ENCODE data around the gene CALML6.

The CALML6 gene

DNA sequence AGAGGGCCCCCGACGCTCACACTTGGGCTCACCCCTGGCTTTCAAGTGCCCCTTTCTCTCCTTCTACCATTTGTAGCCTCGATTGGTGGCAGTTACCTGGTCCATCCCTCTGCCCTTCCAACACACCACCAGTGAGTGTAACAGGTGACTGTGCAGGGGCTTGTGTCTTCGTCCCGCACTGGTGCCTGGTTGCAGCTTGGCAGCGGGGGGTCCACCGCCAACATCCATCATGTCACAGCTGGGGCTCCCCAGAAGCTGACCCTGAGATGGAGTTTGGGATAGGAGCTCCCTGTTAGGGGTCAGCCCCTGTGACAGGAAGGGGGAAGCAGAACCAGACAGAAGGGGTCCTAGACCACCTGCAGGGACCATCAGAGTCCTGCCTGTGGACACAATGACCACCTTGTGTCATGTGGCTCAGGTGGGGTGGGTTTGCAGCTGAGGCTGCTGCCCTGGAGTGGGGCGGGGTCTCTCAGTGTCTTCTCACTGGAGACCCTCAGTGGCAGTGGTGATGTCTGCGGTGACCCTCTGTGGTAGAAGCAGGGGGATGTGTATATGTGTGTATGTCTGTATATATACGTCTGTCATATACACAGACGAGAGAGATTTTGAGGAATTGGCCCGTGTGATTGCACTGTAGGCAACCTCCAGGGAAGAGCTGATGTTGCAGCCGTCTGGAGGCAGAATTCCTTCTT, 3.6 kb upstream of the CALML6 start:
- H3K23ac ChIP-seq (ENCODE audit: low read length), result no peak overlapping the region
- H3K4me2 ChIP-seq (ENCODE audit: low read length), result no peak overlapping the region
- no peak overlapping the region for H2AK5ac ChIP-seq (ENCODE audit: low read length)
- H2BK12ac ChIP-seq (ENCODE audit: low read length), result no peak overlapping the region
- H3K4me3 ChIP-seq (ENCODE audit: low read depth, low read length), result no peak overlapping the region
- no peak overlapping the region for H3K9ac ChIP-seq (ENCODE audit: low read length)
- H2BK120ac ChIP-seq (ENCODE audit: insufficient read depth, low read length, poor library complexity), result no peak overlapping the region
- no peak overlapping the region for H4K91ac ChIP-seq (ENCODE audit: low read depth, low read length)
- H4K8ac ChIP-seq (ENCODE audit: low read depth, low read length), result no peak overlapping the region
- H2AFZ ChIP-seq (ENCODE audit: insufficient read depth, low read length, poor library complexity), result no peak overlapping the region
- H3K4ac ChIP-seq (ENCODE audit: low read depth, low read length), result no peak overlapping the region
- no peak overlapping the region for H3K27ac ChIP-seq (ENCODE audit: low read depth, low read length)
- no peak overlapping the region for H4K12ac ChIP-seq (ENCODE audit: low read depth, low read length)
- no peak overlapping the region for H3K14ac ChIP-seq (ENCODE audit: low read length)
- no peaks in the 10 kb centered on the region for H3K27me3 ChIP-seq (ENCODE audit: insufficient read depth, low read length)
- no peak overlapping the region for H2BK5ac ChIP-seq (ENCODE audit: low read depth, low read length, poor library complexity)
- no peaks in the 10 kb centered on the region for H3K36me3 ChIP-seq (ENCODE audit: control insufficient read depth in 1 of 2, insufficient read depth in 2 of 2, low read length in 2 of 2)
- H3K79me1 ChIP-seq (ENCODE audit: low read length), result peaks cover 19% of the 10 kb centered on the region
- DNase-seq, result no peak
- no peaks in the 10 kb centered on the region for H3K9me3 ChIP-seq (ENCODE audit: insufficient read depth, low read depth, low read length)
- WGBS (ENCODE audit: extremely low coverage, insufficient coverage, insufficient read length), result no CpG with 5 or more reads among the region's 13 CpGs
- H3K79me2 ChIP-seq (ENCODE audit: control insufficient read depth, insufficient read depth, low read length, poor library complexity), result peaks cover 8% of the 10 kb centered on the region
- peaks cover 13 to 22% of the 10 kb centered on the region in 2 experiments for H3K4me1 ChIP-seq (ENCODE audit: control insufficient read depth in 1 of 2, insufficient read depth in 2 of 2, low read length in 2 of 2)
- H3K18ac ChIP-seq (ENCODE audit: low read length), result no peak overlapping the region

DNA sequence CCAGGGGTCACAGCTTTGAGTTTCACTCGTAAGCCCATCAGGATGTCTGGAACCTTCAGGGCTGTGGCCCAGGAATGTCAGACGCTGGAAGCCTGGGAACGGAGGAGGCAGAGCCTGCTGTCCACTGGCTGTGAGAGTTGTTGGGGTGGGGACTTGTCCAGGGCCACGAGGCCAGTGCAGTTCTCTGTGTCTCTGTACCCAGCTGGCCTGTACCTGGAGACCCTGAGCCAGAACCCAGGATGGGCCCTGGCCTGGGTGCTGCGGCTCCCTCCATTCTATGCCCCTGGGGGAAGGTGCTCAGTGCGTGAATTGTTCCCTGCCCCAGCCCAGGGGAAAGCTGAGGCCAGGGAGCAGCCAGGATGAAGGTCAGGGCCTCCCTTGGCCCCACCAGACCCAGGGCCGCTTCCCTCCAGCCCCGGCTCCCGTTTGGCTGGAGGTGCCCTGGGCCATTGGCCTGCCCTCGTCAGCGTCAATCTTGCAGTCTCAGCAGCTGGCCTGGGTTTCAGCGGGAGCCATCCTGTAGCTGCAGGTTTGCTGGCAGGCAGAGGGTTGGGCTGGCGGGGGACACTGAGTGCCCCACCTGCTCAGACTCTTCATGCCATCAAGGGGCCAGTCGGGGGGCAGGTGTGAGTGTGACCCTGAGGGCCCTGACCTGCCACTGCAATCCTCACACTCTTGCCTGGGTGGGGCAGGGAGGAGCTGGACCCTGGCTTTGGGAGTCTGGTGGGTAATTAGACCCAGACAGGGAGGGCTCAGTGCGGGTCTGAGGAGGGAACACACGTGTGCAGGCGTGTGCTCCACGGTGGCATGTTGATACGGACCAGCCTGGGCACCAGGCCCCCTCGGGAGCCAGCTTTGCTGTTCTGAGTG, 724 bp upstream of the CALML6 start:
- H3K4me2 ChIP-seq (ENCODE audit: low read length), result no peak overlapping the region
- H3K4ac ChIP-seq (ENCODE audit: low read depth, low read length), result no peak overlapping the region

GRCh38 chr1:1915911-1916840, 1.1 kb downstream of the CALML6 start:
- peaks cover 15 to 19% of the 10 kb centered on the region in 2 experiments for H3K4me1 ChIP-seq (ENCODE audit: control insufficient read depth in 1 of 2, insufficient read depth in 2 of 2, low read length in 2 of 2)
- no peaks in the 10 kb centered on the region for H3K27me3 ChIP-seq (ENCODE audit: insufficient read depth, low read length)
- DNase-seq, result no peak
- H2BK5ac ChIP-seq (ENCODE audit: low read depth, low read length, poor library complexity), result no peak overlapping the region
- H4K12ac ChIP-seq (ENCODE audit: low read depth, low read length), result no peak overlapping the region
- H2AFZ ChIP-seq (ENCODE audit: insufficient read depth, low read length, poor library complexity), result no peak overlapping the region
- no peak overlapping the region for H2AK5ac ChIP-seq (ENCODE audit: low read length)
- no peak overlapping the region for H3K14ac ChIP-seq (ENCODE audit: low read length)
- H3K18ac ChIP-seq (ENCODE audit: low read length), result no peak overlapping the region
- no peak overlapping the region for H3K4me3 ChIP-seq (ENCODE audit: low read depth, low read length)
- H3K4ac ChIP-seq (ENCODE audit: low read depth, low read length), result no peak overlapping the region
- no peak overlapping the region for H3K9ac ChIP-seq (ENCODE audit: low read length)
- WGBS (ENCODE audit: extremely low coverage, insufficient coverage, insufficient read length), result no CpG with 5 or more reads among the region's 23 CpGs
- H3K27ac ChIP-seq (ENCODE audit: low read depth, low read length), result no peak overlapping the region
- no peaks in the 10 kb centered on the region for H3K36me3 ChIP-seq (ENCODE audit: control insufficient read depth in 1 of 2, insufficient read depth in 2 of 2, low read length in 2 of 2)
- H3K79me1 ChIP-seq (ENCODE audit: low read length), result peaks cover 3% of the 10 kb centered on the region
- no peak overlapping the region for H3K4me2 ChIP-seq (ENCODE audit: low read length)
- H3K9me3 ChIP-seq (ENCODE audit: insufficient read depth, low read depth, low read length), result peaks cover 10% of the 10 kb centered on the region
- H2BK12ac ChIP-seq (ENCODE audit: low read length), result no peak overlapping the region
- H3K79me2 ChIP-seq (ENCODE audit: control insufficient read depth, insufficient read depth, low read length, poor library complexity), result no peaks in the 10 kb centered on the region
- no peak overlapping the region for H2BK120ac ChIP-seq (ENCODE audit: insufficient read depth, low read length, poor library complexity)
- H4K91ac ChIP-seq (ENCODE audit: low read depth, low read length), result no peak overlapping the region
- no peak overlapping the region for H4K8ac ChIP-seq (ENCODE audit: low read depth, low read length)
- H3K23ac ChIP-seq (ENCODE audit: low read length), result no peak overlapping the region

More for the DNA sequence above, 724 bp upstream of the CALML6 start:
- Histone ChIP-seq H3K14ac (ENCODE audit: low read length) (no peak overlapping the region), H2AK5ac (ENCODE audit: low read length) (no peak overlapping the region), H4K12ac (ENCODE audit: low read depth, low read length) (no peak overlapping the region), H3K9me3 (ENCODE audit: insufficient read depth, low read depth, low read length) (peaks cover 3% of the 10 kb centered on the region), H2BK12ac (ENCODE audit: low read length) (no peak overlapping the region), H2BK5ac (ENCODE audit: low read depth, low read length, poor library complexity) (no peak overlapping the region), H2AFZ (ENCODE audit: insufficient read depth, low read length, poor library complexity) (no peak overlapping the region), H3K23ac (ENCODE audit: low read length) (no peak overlapping the region), H3K79me2 (ENCODE audit: control insufficient read depth, insufficient read depth, low read length, poor library complexity) (peaks cover 2% of the 10 kb centered on the region), H3K4me3 (ENCODE audit: low read depth, low read length) (no peak overlapping the region), H3K27me3 (ENCODE audit: insufficient read depth, low read length) (no peaks in the 10 kb centered on the region), H3K79me1 (ENCODE audit: low read length) (peaks cover 3% of the 10 kb centered on the region), H4K8ac (ENCODE audit: low read depth, low read length) (no peak overlapping the region), H2BK120ac (ENCODE audit: insufficient read depth, low read length, poor library complexity) (no peak overlapping the region), H4K91ac (ENCODE audit: low read depth, low read length) (no peak overlapping the region), H3K9ac (ENCODE audit: low read length) (no peak overlapping the region), H3K4me1 (ENCODE audit: control insufficient read depth in 1 of 2, insufficient read depth in 2 of 2, low read length in 2 of 2) (peaks cover 13 to 17% of the 10 kb centered on the region in 2 experiments), H3K18ac (ENCODE audit: low read length) (no peak overlapping the region), H3K36me3 (ENCODE audit: control insufficient read depth in 1 of 2, insufficient read depth in 2 of 2, low read length in 2 of 2) (no peaks in the 10 kb centered on the region), H3K27ac (ENCODE audit: low read depth, low read length) (no peak overlapping the region)
- no CpG with 5 or more reads among the region's 20 CpGs for WGBS (ENCODE audit: extremely low coverage, insufficient coverage, insufficient read length)
- DNase-seq, result no peak

DNA sequence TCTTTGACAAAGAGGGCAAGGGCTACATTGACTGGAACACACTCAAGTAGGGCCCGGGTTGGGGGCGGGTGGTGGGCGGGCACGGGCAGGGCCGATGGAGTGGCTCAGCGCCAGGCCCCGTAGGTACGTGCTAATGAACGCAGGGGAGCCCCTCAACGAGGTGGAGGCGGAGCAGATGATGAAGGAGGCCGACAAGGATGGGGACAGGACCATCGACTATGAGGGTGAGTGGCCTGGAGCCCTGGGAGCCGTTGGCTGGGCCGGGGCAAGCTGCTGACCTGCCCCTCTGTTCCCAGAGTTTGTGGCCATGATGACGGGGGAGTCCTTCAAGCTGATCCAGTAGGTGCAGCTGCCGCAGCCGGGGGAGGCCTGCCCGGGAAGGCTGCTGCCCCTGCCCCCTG, 1.8 kb downstream of the CALML6 start:
- Histone ChIP-seq H3K4ac (ENCODE audit: low read depth, low read length) (no peak overlapping the region), H3K27me3 (ENCODE audit: insufficient read depth, low read length) (no peaks in the 10 kb centered on the region), H2AK5ac (ENCODE audit: low read length) (no peak overlapping the region), H3K23ac (ENCODE audit: low read length) (no peak overlapping the region), H2AFZ (ENCODE audit: insufficient read depth, low read length, poor library complexity) (no peak overlapping the region), H3K4me3 (ENCODE audit: low read depth, low read length) (no peak overlapping the region), H3K4me1 (ENCODE audit: control insufficient read depth in 1 of 2, insufficient read depth in 2 of 2, low read length in 2 of 2) (peaks cover 15 to 19% of the 10 kb centered on the region in 2 experiments), H4K91ac (ENCODE audit: low read depth, low read length) (no peak overlapping the region), H3K14ac (ENCODE audit: low read length) (no peak overlapping the region), H3K9ac (ENCODE audit: low read length) (no peak overlapping the region), H3K4me2 (ENCODE audit: low read length) (no peak overlapping the region), H3K27ac (ENCODE audit: low read depth, low read length) (no peak overlapping the region), H3K79me2 (ENCODE audit: control insufficient read depth, insufficient read depth, low read length, poor library complexity) (no peaks in the 10 kb centered on the region), H3K36me3 (ENCODE audit: control insufficient read depth in 1 of 2, insufficient read depth in 2 of 2, low read length in 2 of 2) (no peaks in the 10 kb centered on the region), H3K9me3 (ENCODE audit: insufficient read depth, low read depth, low read length) (peaks cover 10% of the 10 kb centered on the region), H3K79me1 (ENCODE audit: low read length) (peaks cover 3% of the 10 kb centered on the region), H2BK5ac (ENCODE audit: low read depth, low read length, poor library complexity) (no peak overlapping the region), H2BK12ac (ENCODE audit: low read length) (no peak overlapping the region), H4K8ac (ENCODE audit: low read depth, low read length) (no peak overlapping the region), H3K18ac (ENCODE audit: low read length) (no peak overlapping the region), H4K12ac (ENCODE audit: low read depth, low read length) (no peak overlapping the region), H2BK120ac (ENCODE audit: insufficient read depth, low read length, poor library complexity) (no peak overlapping the region)
- no CpG with 5 or more reads among the region's 19 CpGs for WGBS (ENCODE audit: extremely low coverage, insufficient coverage, insufficient read length)
- DNase-seq, result no peak

Data from trophoblast cell (in vitro differentiated cells and primary cell).